ENCODE results near the gene OSBPL2. TPM values are rescaled to one million over a fixed set of nuclear protein-coding genes. Genes with fewer than 3 reads are reported as not detected.

OSBPL2 gene
- polyA plus RNA-seq, 1 donor (not counting 4 experiments of a cell fraction or from before 2014, with no cell fraction given), result 15.9 TPM

- Histone ChIP-seq H3K36me3 (ENCODE audit: control insufficient read depth in 2 of 2, extremely low read depth in 1 of 2, insufficient read depth in 2 of 2, low read length in 2 of 2) (peaks cover 31 to 38% of the 10 kb centered on the region in 2 experiments), H3K9ac (ENCODE audit: control insufficient read depth, extremely low read depth, insufficient read depth, low read length) (no peak overlapping the region), H3K4me1 (ENCODE audit: control insufficient read depth, extremely low read depth, insufficient read depth, low read length) (no peaks in the 10 kb centered on the region), H3K27me3 (ENCODE audit: control insufficient read depth, extremely low read depth, insufficient read depth, low read length) (no peaks in the 10 kb centered on the region), H2AFZ (ENCODE audit: control insufficient read depth, low read length) (no peak overlapping the region), H3K27ac (ENCODE audit: control insufficient read depth, insufficient read depth, low read length) (no peak overlapping the region), H4K20me1 (ENCODE audit: control insufficient read depth, extremely low read depth, insufficient read depth, low read length) (no peaks in the 10 kb centered on the region), H3K4me2 (ENCODE audit: control insufficient read depth, extremely low read depth, insufficient read depth, low read depth, low read length) (no peak overlapping the region), H3K9me3 (ENCODE audit: control insufficient read depth, low read depth, low read length) (no peaks in the 10 kb centered on the region), H3K4me3 (ENCODE audit: control insufficient read depth in 2 of 3, extremely low read depth in 1 of 3, insufficient read depth in 2 of 3, low read depth in 1 of 3, low read length in 3 of 3) (no peak overlapping the region), H3K9me1 (ENCODE audit: control insufficient read depth, extremely low read depth, insufficient read depth, low read length) (peaks cover 1% of the 10 kb centered on the region), H3K79me2 (ENCODE audit: control insufficient read depth, insufficient read depth, low read length) (no peaks in the 10 kb centered on the region)
- DNase-seq (ENCODE audit: low read depth, low spot score) (no peak), FAIRE-seq (no peak)
- dilution Hi-C loops (cut with MboI; ENCODE audit: extremely low pct_ligation_motif_present, low sequenced_read_pairs), result no loop called here
- TF ChIP-seq, protein P1, sequence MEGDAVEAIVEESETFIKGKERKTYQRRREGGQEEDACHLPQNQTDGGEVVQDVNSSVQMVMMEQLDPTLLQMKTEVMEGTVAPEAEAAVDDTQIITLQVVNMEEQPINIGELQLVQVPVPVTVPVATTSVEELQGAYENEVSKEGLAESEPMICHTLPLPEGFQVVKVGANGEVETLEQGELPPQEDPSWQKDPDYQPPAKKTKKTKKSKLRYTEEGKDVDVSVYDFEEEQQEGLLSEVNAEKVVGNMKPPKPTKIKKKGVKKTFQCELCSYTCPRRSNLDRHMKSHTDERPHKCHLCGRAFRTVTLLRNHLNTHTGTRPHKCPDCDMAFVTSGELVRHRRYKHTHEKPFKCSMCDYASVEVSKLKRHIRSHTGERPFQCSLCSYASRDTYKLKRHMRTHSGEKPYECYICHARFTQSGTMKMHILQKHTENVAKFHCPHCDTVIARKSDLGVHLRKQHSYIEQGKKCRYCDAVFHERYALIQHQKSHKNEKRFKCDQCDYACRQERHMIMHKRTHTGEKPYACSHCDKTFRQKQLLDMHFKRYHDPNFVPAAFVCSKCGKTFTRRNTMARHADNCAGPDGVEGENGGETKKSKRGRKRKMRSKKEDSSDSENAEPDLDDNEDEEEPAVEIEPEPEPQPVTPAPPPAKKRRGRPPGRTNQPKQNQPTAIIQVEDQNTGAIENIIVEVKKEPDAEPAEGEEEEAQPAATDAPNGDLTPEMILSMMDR (optimal IDR thresholded peaks at IDR 0.05 in 1 of 3, IDR thresholded peaks at IDR 0.05 in 1 of 3, conservative IDR thresholded peaks at IDR 0.05 in 1 of 3; ENCODE audit: extremely low read depth in 1 of 3, insufficient read depth in 2 of 3, low read length in 3 of 3), result no peak
- no peak for TF ChIP-seq EZH2 (IDR thresholded peaks at IDR 0.05; ENCODE audit: low read length)
These were observed 44.7 kb downstream of the OSBPL2 start for GRCh38 chr20:62282877-62283503.

- H3K79me2 ChIP-seq (ENCODE audit: control insufficient read depth, insufficient read depth, low read length), result no peaks in the 10 kb centered on the region
- H3K4me2 ChIP-seq (ENCODE audit: control insufficient read depth, extremely low read depth, insufficient read depth, low read depth, low read length), result no peak overlapping the region
- no peak for TF ChIP-seq EZH2 (IDR thresholded peaks at IDR 0.05; ENCODE audit: low read length)
- peaks cover 33 to 42% of the 10 kb centered on the region in 2 experiments for H3K36me3 ChIP-seq (ENCODE audit: control insufficient read depth in 2 of 2, extremely low read depth in 1 of 2, insufficient read depth in 2 of 2, low read length in 2 of 2)
- no peak overlapping the region for H3K4me3 ChIP-seq (ENCODE audit: control insufficient read depth in 2 of 3, extremely low read depth in 1 of 3, insufficient read depth in 2 of 3, low read depth in 1 of 3, low read length in 3 of 3)
- dilution Hi-C loops (cut with MboI; ENCODE audit: extremely low pct_ligation_motif_present, low sequenced_read_pairs), result no loop called here
- H3K9me1 ChIP-seq (ENCODE audit: control insufficient read depth, extremely low read depth, insufficient read depth, low read length), result no peaks in the 10 kb centered on the region
- H4K20me1 ChIP-seq (ENCODE audit: control insufficient read depth, extremely low read depth, insufficient read depth, low read length), result no peaks in the 10 kb centered on the region
- H3K4me1 ChIP-seq (ENCODE audit: control insufficient read depth, extremely low read depth, insufficient read depth, low read length), result no peaks in the 10 kb centered on the region
- no peak for FAIRE-seq
- no peaks in the 10 kb centered on the region for H3K9me3 ChIP-seq (ENCODE audit: control insufficient read depth, low read depth, low read length)
- H2AFZ ChIP-seq (ENCODE audit: control insufficient read depth, low read length), result no peak overlapping the region
- DNase-seq (ENCODE audit: low read depth, low spot score), result no peak
- H3K9ac ChIP-seq (ENCODE audit: control insufficient read depth, extremely low read depth, insufficient read depth, low read length), result no peak overlapping the region
- H3K27me3 ChIP-seq (ENCODE audit: control insufficient read depth, extremely low read depth, insufficient read depth, low read length), result no peaks in the 10 kb centered on the region
- no peak overlapping the region for H3K27ac ChIP-seq (ENCODE audit: control insufficient read depth, insufficient read depth, low read length)
These were observed 46.1 kb downstream of the OSBPL2 start for GRCh38 chr20:62284448-62284847.

DNA sequence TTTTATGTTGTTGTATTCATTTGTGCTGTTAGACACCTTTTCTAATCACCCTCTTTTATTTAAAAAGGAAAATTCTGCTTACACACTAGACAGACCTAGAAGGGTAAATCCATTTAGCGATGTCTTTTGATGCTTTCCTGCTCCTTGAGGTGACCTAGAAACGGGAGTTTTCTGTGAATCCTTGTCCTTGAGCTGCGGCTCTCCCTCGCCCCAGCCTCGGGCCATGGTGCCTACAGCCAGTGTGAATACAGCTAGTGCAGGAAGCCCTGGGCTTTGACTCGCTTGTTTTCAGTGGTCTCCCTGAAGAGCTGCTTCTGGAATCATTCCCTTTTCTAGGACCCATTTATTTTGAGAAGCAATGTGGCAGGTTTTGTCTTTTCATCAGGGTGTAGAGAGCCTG lies 46.8 kb downstream of the OSBPL2 start:
- no peak overlapping the region for H3K4me3 ChIP-seq (ENCODE audit: control insufficient read depth in 2 of 3, extremely low read depth in 1 of 3, insufficient read depth in 2 of 3, low read depth in 1 of 3, low read length in 3 of 3)
- no peak overlapping the region for H3K4me2 ChIP-seq (ENCODE audit: control insufficient read depth, extremely low read depth, insufficient read depth, low read depth, low read length)
- H3K79me2 ChIP-seq (ENCODE audit: control insufficient read depth, insufficient read depth, low read length), result no peaks in the 10 kb centered on the region
- H3K4me1 ChIP-seq (ENCODE audit: control insufficient read depth, extremely low read depth, insufficient read depth, low read length), result no peaks in the 10 kb centered on the region
- H3K9ac ChIP-seq (ENCODE audit: control insufficient read depth, extremely low read depth, insufficient read depth, low read length), result no peak overlapping the region
- dilution Hi-C loops (cut with MboI; ENCODE audit: extremely low pct_ligation_motif_present, low sequenced_read_pairs), result no loop called here
- no peak for TF ChIP-seq EZH2 (IDR thresholded peaks at IDR 0.05; ENCODE audit: low read length)
- TF ChIP-seq, protein P1 (optimal IDR thresholded peaks at IDR 0.05 in 1 of 3, IDR thresholded peaks at IDR 0.05 in 1 of 3, conservative IDR thresholded peaks at IDR 0.05 in 1 of 3; ENCODE audit: extremely low read depth in 1 of 3, insufficient read depth in 2 of 3, low read length in 3 of 3), result no peak
- H3K27ac ChIP-seq (ENCODE audit: control insufficient read depth, insufficient read depth, low read length), result no peak overlapping the region
- no peaks in the 10 kb centered on the region for H4K20me1 ChIP-seq (ENCODE audit: control insufficient read depth, extremely low read depth, insufficient read depth, low read length)
- no peaks in the 10 kb centered on the region for H3K27me3 ChIP-seq (ENCODE audit: control insufficient read depth, extremely low read depth, insufficient read depth, low read length)
- no peaks in the 10 kb centered on the region for H3K9me1 ChIP-seq (ENCODE audit: control insufficient read depth, extremely low read depth, insufficient read depth, low read length)
- FAIRE-seq, result no peak
- DNase-seq (ENCODE audit: low read depth, low spot score), result no peak
- H3K36me3 ChIP-seq (ENCODE audit: control insufficient read depth in 2 of 2, extremely low read depth in 1 of 2, insufficient read depth in 2 of 2, low read length in 2 of 2), result peaks cover 29 to 39% of the 10 kb centered on the region in 2 experiments
- H2AFZ ChIP-seq (ENCODE audit: control insufficient read depth, low read length), result no peak overlapping the region
- H3K9me3 ChIP-seq (ENCODE audit: control insufficient read depth, low read depth, low read length), result no peaks in the 10 kb centered on the region

All from keratinocyte (primary cell).